H1 (cell line): ENCODE results near the gene TSGA10IP. TPM values are rescaled to one million over a fixed set of nuclear protein-coding genes. Genes with fewer than 3 reads are reported as not detected.

ENCODE experiments used
- ASH2L ChIP-seq: fragments of 200-600, 300-600 bp; sonication (generic); IDR thresholded peaks from one replicate; pipeline ENCODE4 v1.7.1; 2017; ENCODE audit warnings: low read length
- polyA plus RNA-seq, 7 experiments: library from polyadenylated mRNA; depleted of rRNA in 3 of 7; stranded (reverse) in 5 of 7; unstranded in 2 of 7; fragments of >200 nt in 5 of 7; fragments of 200-250 nt in 2 of 7; gene quantifications; 1 replicate in 5 of 7; 2 replicates in 1 of 7; 4 replicates in 1 of 7; pipeline versions ENCODE4 v1.2.1 to v1.2.3, GENCODE V29; 2011 to 2013; ENCODE audit warnings: missing spikeins in 2 of 7, mixed read lengths in 2 of 7
- total RNA-seq: library from RNA; stranded (reverse); fragmentation: NEBNext Ultra II Directional; extraction: Animal tissue kit (Norgen Biotek cat#: 25700); gene quantifications from 2 replicates; pipeline ENCODE4 v1.2.1, GENCODE V29; 2021
- TF ChIP-seq, protein P1 (sequence below): IDR thresholded peaks from 2 replicates; pipeline ENCODE4 v1.6.1; 2012; ENCODE audit warnings: low read length, inconsistent platforms

Gene TSGA10IP
- total and polyA plus RNA-seq, 2 of the 8 experiments (the other 6 are each of a cell fraction or from before 2014, with no cell fraction given): 1.9 to 6.0 TPM

DNA sequence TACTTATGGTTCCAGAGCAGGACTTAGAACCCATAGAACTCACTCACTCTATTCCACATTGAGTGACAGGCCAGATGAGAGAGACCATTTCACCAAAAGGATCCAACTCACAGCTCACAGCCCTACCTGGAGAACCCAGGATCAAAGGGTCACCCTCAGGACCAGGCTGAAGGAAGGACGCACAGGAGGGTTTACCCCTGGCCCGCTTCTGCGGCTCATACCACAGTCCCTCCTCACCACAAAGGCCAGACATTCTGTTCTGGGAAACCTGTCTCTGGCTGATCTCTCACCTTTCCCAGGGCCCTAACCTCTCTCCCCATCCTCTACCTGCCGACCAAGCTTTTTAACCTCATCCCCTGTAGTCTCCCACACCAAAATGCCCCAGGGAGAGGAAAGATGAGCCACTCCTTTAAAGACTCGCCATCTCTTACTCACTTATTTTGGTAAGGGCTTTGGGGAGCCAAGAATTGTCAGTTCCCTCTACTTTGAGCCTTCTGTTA, 49.7 kb upstream of the TSGA10IP start (continued):
- TF ChIP-seq, protein P1, sequence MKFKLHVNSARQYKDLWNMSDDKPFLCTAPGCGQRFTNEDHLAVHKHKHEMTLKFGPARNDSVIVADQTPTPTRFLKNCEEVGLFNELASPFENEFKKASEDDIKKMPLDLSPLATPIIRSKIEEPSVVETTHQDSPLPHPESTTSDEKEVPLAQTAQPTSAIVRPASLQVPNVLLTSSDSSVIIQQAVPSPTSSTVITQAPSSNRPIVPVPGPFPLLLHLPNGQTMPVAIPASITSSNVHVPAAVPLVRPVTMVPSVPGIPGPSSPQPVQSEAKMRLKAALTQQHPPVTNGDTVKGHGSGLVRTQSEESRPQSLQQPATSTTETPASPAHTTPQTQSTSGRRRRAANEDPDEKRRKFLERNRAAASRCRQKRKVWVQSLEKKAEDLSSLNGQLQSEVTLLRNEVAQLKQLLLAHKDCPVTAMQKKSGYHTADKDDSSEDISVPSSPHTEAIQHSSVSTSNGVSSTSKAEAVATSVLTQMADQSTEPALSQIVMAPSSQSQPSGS: no peak
- TF ChIP-seq ASH2L: no peak
